HG02981 (cell line): ENCODE measurements around the gene FNDC3B.
A peak's percentile ranks its signal among the peaks of the same experiment; 100 is the strongest.

Experiments
- ATAC-seq: cut with Tn5 transposase; IDR thresholded peaks from one replicate; pipeline ENCODE4 v1.9.1; 2021; ENCODE audit warnings: mild to moderate bottlenecking, moderate library complexity; ENCODE audit not compliant: unreplicated experiment

Gene FNDC3B

DNA sequence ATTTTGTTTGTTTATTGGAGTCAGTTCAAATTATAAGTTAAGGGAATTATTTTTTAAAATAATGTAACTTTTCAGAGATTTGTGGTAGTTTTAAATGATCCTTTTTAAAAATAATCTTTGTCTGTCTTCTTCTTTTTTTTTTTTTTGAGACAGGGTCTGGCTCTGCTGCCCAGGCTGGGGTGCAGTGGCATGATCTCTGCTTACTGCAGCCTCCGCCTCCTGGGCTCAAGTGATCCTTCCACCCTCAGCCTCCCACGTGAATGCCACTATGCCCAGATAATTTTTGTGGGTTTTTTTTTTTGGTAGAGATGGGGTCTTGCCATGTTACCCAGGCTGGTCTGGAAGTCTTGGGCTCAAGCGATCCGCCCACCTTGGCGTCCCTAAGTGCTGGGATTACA is 12.6 kb downstream of the FNDC3B start:
- ATAC-seq, result no peak

- no peak for ATAC-seq
Measured at GRCh38 chr3:172052405-172052804, 13.0 kb downstream of the FNDC3B start.

GRCh38 chr3:172054115-172054764 is 14.9 kb downstream of the FNDC3B start:
- ATAC-seq, result no peak

DNA sequence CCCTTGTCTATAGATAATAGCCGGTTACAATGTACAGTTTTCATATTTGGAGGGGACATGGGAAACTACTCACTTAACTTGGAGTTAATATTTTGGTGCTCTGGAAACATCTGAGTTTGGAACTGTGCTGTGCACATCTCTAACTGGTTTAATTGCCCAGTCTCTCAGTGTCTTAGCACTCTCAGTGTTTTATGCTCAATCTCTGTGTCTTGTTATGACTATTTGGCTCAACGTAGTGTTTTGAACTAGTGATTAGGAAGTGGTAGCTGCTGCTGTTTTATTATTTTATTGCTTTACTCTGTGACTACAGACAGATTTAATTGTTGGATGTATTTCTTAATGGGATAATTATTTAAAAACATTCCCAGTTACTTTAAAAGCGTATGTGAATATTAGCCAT is 17.0 kb downstream of the FNDC3B start:
- no peak for ATAC-seq

DNA sequence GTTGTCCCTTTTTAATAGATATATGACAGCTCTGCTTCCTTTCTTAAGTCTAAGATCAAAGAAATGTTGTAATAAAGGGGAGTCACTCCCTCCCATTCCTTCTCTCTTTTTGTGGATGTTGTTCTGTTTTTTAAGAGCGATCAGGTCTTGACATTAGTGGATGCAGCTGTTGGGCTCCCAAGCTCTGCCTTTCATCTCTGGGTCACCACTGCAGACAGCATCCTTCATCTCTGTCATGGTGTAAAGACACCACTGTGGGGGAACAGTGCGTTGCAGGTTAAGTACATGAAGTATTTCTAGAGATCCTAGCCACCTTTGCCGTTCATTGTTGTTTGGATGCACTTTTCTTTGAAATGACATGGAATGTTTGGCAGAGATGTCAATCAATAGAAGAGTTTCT is 17.7 kb downstream of the FNDC3B start:
- no peak for ATAC-seq

GRCh38 chr3:172057624-172058327 is 18.4 kb downstream of the FNDC3B start:
- ATAC-seq, result no peak

GRCh38 chr3:172059532-172059931 is 20.2 kb downstream of the FNDC3B start:
- ATAC-seq, result no peak

- no peak for ATAC-seq
Measured at GRCh38 chr3:172060234-172060633, 20.9 kb downstream of the FNDC3B start.

- peak; percentile 86 for ATAC-seq
Measured at GRCh38 chr3:172061724-172062184, 22.4 kb downstream of the FNDC3B start.

- ATAC-seq, result no peak
Measured at GRCh38 chr3:172062761-172063160, 23.4 kb downstream of the FNDC3B start.

GRCh38 chr3:172063456-172064432 is 24.4 kb downstream of the FNDC3B start:
- ATAC-seq, result no peak

DNA sequence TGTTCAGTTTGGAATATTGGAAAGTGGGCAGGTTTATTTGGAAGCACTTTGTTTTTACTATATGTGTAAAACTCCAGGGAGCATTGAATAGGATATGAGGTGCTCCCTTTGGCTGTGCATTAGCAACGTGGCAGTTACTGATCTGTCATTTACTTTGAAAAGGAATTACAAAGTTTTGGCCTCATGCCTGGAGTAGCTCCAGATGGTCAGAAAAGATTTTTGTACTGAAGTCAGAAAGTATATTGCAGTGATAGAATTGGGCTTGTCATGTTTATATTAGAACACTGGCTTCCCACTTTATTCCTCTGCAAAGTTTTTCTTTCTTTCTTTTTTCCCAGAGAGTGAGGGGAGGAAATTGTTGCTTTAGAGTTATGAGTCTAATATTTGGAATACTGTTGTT is 26.1 kb downstream of the FNDC3B start:
- ATAC-seq, result no peak

GRCh38 chr3:172065967-172066762 is 26.8 kb downstream of the FNDC3B start:
- peak; percentile 31 for ATAC-seq

- ATAC-seq, result no peak
Measured at GRCh38 chr3:172066880-172067796, 27.8 kb downstream of the FNDC3B start.

- ATAC-seq, result no peak
Measured at GRCh38 chr3:172067837-172068440, 28.6 kb downstream of the FNDC3B start.

DNA sequence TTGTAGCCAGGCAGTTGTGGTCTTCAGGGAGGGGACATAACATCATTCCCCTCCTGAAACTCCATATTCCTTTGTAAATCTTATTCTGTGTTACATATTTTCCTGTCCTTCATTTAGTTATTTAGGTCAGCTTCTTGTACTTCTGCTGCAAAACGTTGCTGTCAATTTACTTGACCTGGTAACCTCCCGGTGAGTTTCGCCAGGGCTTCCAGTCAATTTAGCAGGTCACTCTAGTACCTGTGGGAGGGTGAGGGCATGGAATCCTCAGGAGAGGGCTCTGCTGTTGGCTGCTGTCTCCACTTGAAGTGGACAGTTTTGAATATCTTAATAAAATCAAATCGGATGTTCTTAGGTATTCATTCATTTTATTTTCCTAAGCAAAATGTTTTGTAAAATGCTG is 29.6 kb downstream of the FNDC3B start:
- ATAC-seq, result no peak

- ATAC-seq, result no peak
Measured at GRCh38 chr3:172069478-172069877, 30.1 kb downstream of the FNDC3B start.

DNA sequence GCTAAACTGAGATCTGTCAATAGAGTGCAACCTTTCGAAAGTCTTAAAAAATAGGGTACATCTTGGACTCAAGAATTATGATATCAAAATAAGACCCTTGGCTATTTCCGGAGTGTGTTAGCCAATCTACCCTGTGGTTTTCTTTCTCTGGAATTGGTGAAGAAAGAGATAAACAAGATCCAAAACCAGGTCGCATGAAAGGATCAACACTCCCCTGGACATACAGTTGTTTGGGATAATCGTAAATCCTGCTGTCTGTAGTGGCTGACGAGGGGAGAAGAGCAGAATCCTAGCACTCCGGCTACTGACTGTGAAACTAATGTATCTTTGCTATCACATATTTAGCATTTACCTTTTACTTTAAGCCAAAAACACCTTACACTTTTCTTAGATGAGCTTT is 30.9 kb downstream of the FNDC3B start:
- no peak for ATAC-seq

- no peak for ATAC-seq
Measured at GRCh38 chr3:172070802-172071201, 31.4 kb downstream of the FNDC3B start.
